HEK293 (cell line): Measurements from ENCODE around the gene DACT2.

Experiments
- CTCF ChIA-PET: fragments of 350-600 bp; formaldehyde crosslinking; extraction: SDS; loops from one replicate; lab custom pipeline; 2021; ENCODE audit warnings: antibody characterized with exemption; lab: Yijun Ruan, JAX
- POLR2A ChIA-PET: fragments of 300-600 bp; formaldehyde crosslinking; extraction: SDS; loops from one replicate; lab custom pipeline; 2020; ENCODE audit warnings: antibody characterized with exemption, inconsistent platforms; lab: Yijun Ruan, JAX
- H3K27ac ChIP-seq: fragments of 200-500 bp; sonication (Bioruptor generic); 2 replicates; pipeline ENCODE4 v1.5.1; 2014; ENCODE audit warnings: low read depth, low read length, control low read depth, inconsistent platforms; ENCODE audit errors: extremely low read depth
- H3K36me3 ChIP-seq, 2 experiments: fragments of 200-500 bp in 1 of 2; sonication (Bioruptor generic) in 1 of 2; 1 replicate in 1 of 2; 2 replicates in 1 of 2; pipeline ENCODE4 v1.5.1; 2014 to 2017; ENCODE audit warnings: inconsistent platforms in 2 of 2, low read length in 2 of 2; ENCODE audit not compliant: control insufficient read depth in 2 of 2, insufficient read depth in 1 of 2
- H3K4me1 ChIP-seq: fragments of 200-500 bp; sonication (Bioruptor generic); 2 replicates; pipeline ENCODE4 v1.5.1; 2014; ENCODE audit warnings: mild to moderate bottlenecking, low read length, inconsistent platforms; ENCODE audit not compliant: control insufficient read depth, insufficient read depth
- H3K4me3 ChIP-seq: 2 replicates; pipeline ENCODE4 v1.5.1; 2011; ENCODE audit warnings: low read depth, mild to moderate bottlenecking, control low read depth, low read length, moderate library complexity
- H3K9me3 ChIP-seq: fragments of 200-500 bp; sonication (Bioruptor generic); 2 replicates; pipeline ENCODE4 v1.5.1; 2014; ENCODE audit warnings: low read depth, low read length, inconsistent platforms; ENCODE audit not compliant: control insufficient read depth, insufficient read depth
- GFI1B ChIP-seq: fragments of 450-650 bp; formaldehyde crosslinking; IDR thresholded peaks from 2 replicates; pipeline ENCODE4 v1.5.1; 2016; ENCODE audit warnings: missing biosample characterization, missing genetic modification characterization
- KLF9 ChIP-seq: fragments of 450-650 bp; formaldehyde crosslinking; IDR thresholded peaks from 2 replicates; pipeline ENCODE4 v1.5.1; 2016; ENCODE audit warnings: missing biosample characterization, missing genetic modification characterization, low read depth
- REPIN1 ChIP-seq: fragments of 450-650 bp; formaldehyde crosslinking; IDR thresholded peaks from 2 replicates; pipeline ENCODE4 v1.5.1; 2017; ENCODE audit warnings: missing biosample characterization, missing genetic modification characterization, low read depth
- ZBTB1 ChIP-seq: fragments of 450-650 bp; formaldehyde crosslinking; IDR thresholded peaks from 2 replicates; pipeline ENCODE4 v1.5.1; 2016; ENCODE audit warnings: missing biosample characterization, missing genetic modification characterization
- ZBTB21 ChIP-seq: fragments of 450-650 bp; formaldehyde crosslinking; IDR thresholded peaks from 2 replicates; pipeline ENCODE4 v1.5.1; 2017; ENCODE audit warnings: missing biosample characterization, missing genetic modification characterization
- ZNF169 ChIP-seq: fragments of 450-650 bp; formaldehyde crosslinking; IDR thresholded peaks from 2 replicates; pipeline ENCODE4 v1.5.1; 2016; ENCODE audit warnings: missing biosample characterization, missing genetic modification characterization
- ZNF175 ChIP-seq: fragments of 450-650 bp; formaldehyde crosslinking; IDR thresholded peaks from 2 replicates; pipeline ENCODE4 v1.5.1; 2016; ENCODE audit warnings: missing biosample characterization, missing genetic modification characterization
- ZNF221 ChIP-seq: fragments of 450-650 bp; formaldehyde crosslinking; IDR thresholded peaks from 2 replicates; pipeline ENCODE4 v1.5.1; 2017; ENCODE audit warnings: missing biosample characterization, missing genetic modification characterization, borderline replicate concordance
- ZNF433 ChIP-seq: fragments of 450-650 bp; formaldehyde crosslinking; IDR thresholded peaks from 2 replicates; pipeline ENCODE4 v1.5.1; 2016; ENCODE audit warnings: missing biosample characterization, missing genetic modification characterization, low read depth
- ZNF473 ChIP-seq: fragments of 450-650 bp; formaldehyde crosslinking; IDR thresholded peaks from 2 replicates; pipeline ENCODE4 v1.5.1; 2017; ENCODE audit warnings: missing biosample characterization, missing genetic modification characterization
- ZNF560 ChIP-seq: fragments of 450-650 bp; formaldehyde crosslinking; IDR thresholded peaks from 2 replicates; pipeline ENCODE4 v1.5.1; 2017; ENCODE audit warnings: missing biosample characterization, missing genetic modification characterization, borderline replicate concordance
- ZNF585B ChIP-seq: fragments of 450-650 bp; formaldehyde crosslinking; IDR thresholded peaks from 2 replicates; pipeline ENCODE4 v1.5.1; 2016; ENCODE audit warnings: missing biosample characterization, missing genetic modification characterization
- ZNF600 ChIP-seq: fragments of 450-650 bp; formaldehyde crosslinking; IDR thresholded peaks from 2 replicates; pipeline ENCODE4 v1.5.1; 2016; ENCODE audit warnings: missing biosample characterization, missing genetic modification characterization
- TF ChIP-seq, protein P1 (sequence below): fragments of 450-650 bp; formaldehyde crosslinking; IDR thresholded peaks from 2 replicates; pipeline ENCODE4 v1.5.1; 2016; ENCODE audit warnings: missing biosample characterization, missing genetic modification characterization
- TF ChIP-seq, protein P2 (sequence below): fragments of 450-650 bp; formaldehyde crosslinking; IDR thresholded peaks from 2 replicates; pipeline ENCODE4 v1.5.1; 2017; ENCODE audit warnings: missing biosample characterization, missing genetic modification characterization
- TF ChIP-seq, protein P3 (sequence below): fragments of 450-650 bp; formaldehyde crosslinking; IDR thresholded peaks from 2 replicates; pipeline ENCODE4 v1.5.1; 2016; ENCODE audit warnings: missing biosample characterization, missing genetic modification characterization
- TF ChIP-seq, protein P4 (sequence below): fragments of 450-650 bp; formaldehyde crosslinking; IDR thresholded peaks from 2 replicates; pipeline ENCODE4 v1.5.1; 2016; ENCODE audit warnings: missing biosample characterization, missing genetic modification characterization

Gene DACT2, protein sequence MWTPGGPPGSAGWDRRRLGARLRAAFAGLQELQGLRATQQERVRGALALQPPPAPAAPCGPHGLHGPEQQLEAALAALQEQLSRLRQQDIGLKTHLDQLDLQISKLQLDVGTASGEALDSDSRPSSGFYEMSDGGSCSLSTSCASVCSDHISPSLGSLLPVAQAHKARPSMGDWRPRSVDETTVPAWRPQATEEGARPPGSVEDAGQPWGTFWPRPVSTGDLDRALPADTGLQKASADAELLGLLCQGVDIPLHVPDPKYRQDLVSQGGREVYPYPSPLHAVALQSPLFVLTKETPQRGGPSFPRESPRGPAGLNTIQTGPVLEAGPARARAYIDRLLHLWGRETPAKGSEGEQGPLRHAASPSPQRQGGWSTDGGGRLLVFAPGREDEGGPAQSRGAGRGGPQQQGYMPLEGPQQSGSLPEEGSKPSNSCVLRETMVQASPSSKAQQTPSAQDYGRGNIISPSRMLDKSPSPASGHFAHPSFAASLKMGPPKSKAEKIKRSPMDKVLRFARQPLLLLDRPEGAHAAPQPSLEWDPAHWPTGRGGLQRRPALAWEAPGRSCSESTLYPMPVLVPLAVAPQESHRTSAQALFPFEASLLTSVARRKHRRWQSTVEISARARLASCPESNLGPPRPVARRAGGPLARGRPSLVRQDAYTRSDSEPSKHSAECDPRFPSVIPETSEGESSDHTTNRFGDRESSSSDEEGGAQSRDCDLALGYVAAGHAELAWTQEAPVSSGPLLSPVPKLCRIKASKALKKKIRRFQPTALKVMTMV

DNA sequence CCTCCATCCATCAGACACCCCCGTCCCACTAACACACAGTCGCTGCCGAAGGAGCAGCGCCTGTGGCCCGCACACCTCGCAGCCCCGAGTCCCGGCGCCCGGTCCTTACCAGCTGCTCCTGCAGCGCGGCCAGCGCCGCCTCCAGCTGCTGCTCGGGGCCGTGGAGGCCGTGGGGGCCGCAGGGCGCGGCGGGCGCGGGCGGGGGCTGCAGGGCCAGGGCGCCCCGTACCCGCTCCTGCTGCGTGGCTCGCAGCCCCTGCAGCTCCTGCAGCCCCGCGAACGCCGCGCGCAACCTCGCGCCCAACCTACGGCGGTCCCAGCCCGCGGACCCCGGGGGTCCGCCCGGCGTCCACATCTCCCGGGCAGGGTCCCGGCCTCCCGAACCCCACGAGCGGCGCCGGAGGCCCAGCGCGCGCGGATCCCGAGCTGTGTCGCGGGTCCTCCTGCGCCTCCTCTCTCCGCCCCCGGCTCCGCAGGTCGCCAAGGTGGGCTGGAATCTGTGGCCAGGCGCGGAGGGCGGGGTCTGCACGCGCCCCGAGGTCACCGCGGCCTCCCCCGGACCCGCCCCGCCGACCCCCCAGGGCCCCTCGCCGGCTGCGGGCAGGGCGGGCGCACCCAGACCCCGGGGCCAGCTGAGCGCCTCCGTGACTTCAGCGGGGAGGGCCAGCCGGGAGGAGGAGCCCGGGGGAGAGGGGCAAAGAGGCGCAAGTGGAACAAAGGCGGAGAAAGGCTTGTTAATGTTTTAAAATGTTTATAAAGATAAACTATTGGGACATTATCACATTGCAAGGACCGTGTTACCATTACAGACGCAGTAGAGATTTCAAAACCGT is at the start of gene DACT2:
TSS of gene DACT2 (minus strand) at position 499 of the 833 bp plus-strand sequence. CDS start at position 355, 144 bp downstream.
- peaks cover 4% of the 10 kb centered on the region; the same call in 1 of the 2 replicates for H3K4me1 ChIP-seq
- POLR2A ChIA-PET: no interaction called here
- no peaks in the 10 kb centered on the region; the same call in 1 of the 2 replicates for H3K9me3 ChIP-seq

DNA sequence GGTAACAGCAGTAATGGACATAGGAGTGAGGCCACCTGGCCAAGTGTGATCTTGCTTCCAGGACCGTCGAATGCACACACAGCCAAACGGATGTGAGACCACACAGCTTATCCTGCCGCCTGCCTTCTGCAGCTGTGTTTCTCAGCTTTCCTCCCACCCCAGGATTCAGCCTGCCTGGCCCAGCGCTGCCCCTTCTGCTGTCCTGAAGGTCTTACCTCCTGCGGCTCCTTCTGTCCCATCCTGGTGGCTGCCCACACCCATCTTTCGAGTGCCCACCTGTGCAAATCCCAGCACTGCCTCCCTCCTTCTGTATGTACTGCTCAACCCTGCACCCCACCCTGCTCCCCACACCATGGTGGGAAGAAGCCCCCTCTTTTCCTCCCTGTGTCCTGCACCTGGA is 49.4 kb upstream of the DACT2 start:
- H3K36me3 ChIP-seq: no peaks in the 10 kb centered on the region
- no peaks in the 10 kb centered on the region for H3K9me3 ChIP-seq
- TF ChIP-seq ZNF473 (tag by site-specific recombination): no peak
- no peak for TF ChIP-seq GFI1B (tag by site-specific recombination)
- no peak for TF ChIP-seq REPIN1 (tag by site-specific recombination)
- no peak for TF ChIP-seq ZNF585B (tag by site-specific recombination)
- TF ChIP-seq ZBTB1 (tag by site-specific recombination): no peak
- no peak for TF ChIP-seq ZBTB21 (tag by site-specific recombination)
- TF ChIP-seq ZNF560 (tag by site-specific recombination): no peak
- no peak for TF ChIP-seq ZNF169 (tag by site-specific recombination)
- TF ChIP-seq, protein P1, sequence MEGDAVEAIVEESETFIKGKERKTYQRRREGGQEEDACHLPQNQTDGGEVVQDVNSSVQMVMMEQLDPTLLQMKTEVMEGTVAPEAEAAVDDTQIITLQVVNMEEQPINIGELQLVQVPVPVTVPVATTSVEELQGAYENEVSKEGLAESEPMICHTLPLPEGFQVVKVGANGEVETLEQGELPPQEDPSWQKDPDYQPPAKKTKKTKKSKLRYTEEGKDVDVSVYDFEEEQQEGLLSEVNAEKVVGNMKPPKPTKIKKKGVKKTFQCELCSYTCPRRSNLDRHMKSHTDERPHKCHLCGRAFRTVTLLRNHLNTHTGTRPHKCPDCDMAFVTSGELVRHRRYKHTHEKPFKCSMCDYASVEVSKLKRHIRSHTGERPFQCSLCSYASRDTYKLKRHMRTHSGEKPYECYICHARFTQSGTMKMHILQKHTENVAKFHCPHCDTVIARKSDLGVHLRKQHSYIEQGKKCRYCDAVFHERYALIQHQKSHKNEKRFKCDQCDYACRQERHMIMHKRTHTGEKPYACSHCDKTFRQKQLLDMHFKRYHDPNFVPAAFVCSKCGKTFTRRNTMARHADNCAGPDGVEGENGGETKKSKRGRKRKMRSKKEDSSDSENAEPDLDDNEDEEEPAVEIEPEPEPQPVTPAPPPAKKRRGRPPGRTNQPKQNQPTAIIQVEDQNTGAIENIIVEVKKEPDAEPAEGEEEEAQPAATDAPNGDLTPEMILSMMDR (tag by site-specific recombination): no peak
- no peak for TF ChIP-seq ZNF600 (tag by site-specific recombination)
- TF ChIP-seq, protein P2, sequence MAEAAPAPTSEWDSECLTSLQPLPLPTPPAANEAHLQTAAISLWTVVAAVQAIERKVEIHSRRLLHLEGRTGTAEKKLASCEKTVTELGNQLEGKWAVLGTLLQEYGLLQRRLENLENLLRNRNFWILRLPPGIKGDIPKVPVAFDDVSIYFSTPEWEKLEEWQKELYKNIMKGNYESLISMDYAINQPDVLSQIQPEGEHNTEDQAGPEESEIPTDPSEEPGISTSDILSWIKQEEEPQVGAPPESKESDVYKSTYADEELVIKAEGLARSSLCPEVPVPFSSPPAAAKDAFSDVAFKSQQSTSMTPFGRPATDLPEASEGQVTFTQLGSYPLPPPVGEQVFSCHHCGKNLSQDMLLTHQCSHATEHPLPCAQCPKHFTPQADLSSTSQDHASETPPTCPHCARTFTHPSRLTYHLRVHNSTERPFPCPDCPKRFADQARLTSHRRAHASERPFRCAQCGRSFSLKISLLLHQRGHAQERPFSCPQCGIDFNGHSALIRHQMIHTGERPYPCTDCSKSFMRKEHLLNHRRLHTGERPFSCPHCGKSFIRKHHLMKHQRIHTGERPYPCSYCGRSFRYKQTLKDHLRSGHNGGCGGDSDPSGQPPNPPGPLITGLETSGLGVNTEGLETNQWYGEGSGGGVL: no peak
- TF ChIP-seq ZNF175 (tag by site-specific recombination): no peak
- TF ChIP-seq, protein P3, sequence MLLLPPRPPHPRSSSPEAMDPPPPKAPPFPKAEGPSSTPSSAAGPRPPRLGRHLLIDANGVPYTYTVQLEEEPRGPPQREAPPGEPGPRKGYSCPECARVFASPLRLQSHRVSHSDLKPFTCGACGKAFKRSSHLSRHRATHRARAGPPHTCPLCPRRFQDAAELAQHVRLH (tag by site-specific recombination): no peak
- TF ChIP-seq, protein P4, sequence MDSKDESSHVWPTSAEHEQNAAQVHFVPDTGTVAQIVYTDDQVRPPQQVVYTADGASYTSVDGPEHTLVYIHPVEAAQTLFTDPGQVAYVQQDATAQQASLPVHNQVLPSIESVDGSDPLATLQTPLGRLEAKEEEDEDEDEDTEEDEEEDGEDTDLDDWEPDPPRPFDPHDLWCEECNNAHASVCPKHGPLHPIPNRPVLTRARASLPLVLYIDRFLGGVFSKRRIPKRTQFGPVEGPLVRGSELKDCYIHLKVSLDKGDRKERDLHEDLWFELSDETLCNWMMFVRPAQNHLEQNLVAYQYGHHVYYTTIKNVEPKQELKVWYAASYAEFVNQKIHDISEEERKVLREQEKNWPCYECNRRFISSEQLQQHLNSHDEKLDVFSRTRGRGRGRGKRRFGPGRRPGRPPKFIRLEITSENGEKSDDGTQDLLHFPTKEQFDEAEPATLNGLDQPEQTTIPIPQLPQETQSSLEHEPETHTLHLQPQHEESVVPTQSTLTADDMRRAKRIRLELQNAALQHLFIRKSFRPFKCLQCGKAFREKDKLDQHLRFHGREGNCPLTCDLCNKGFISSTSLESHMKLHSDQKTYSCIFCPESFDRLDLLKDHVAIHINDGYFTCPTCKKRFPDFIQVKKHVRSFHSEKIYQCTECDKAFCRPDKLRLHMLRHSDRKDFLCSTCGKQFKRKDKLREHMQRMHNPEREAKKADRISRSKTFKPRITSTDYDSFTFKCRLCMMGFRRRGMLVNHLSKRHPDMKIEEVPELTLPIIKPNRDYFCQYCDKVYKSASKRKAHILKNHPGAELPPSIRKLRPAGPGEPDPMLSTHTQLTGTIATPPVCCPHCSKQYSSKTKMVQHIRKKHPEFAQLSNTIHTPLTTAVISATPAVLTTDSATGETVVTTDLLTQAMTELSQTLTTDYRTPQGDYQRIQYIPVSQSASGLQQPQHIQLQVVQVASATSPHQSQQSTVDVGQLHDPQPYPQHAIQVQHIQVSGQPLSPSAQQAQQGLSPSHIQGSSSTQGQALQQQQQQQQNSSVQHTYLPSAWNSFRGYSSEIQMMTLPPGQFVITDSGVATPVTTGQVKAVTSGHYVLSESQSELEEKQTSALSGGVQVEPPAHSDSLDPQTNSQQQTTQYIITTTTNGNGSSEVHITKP (tag by site-specific recombination): no peak
- TF ChIP-seq ZNF433 (tag by site-specific recombination): no peak
- TF ChIP-seq, all 188 proteins: peak for 0
- no peaks in the 10 kb centered on the region for H3K4me1 ChIP-seq
- POLR2A ChIA-PET: no interaction called here
- no peak overlapping the region for H3K4me3 ChIP-seq
- CTCF ChIA-PET: interaction anchor here (0.6 to 4.9 kb wide), 14 partner anchors 9 to 523 kb away, joined by 3 to 45 read pairs (median 3); no protein-coding TSS in a partner anchor
- no peak overlapping the region for H3K27ac ChIP-seq

More for the DNA sequence above, at the start of gene DACT2:
- no peak within 1 kb of the TSS; the same call in 1 of the 2 replicates for H3K27ac ChIP-seq
- CTCF ChIA-PET: interaction anchor here (2.1 kb wide), 1 partner anchor 13 kb away, joined by 8 read pairs; no protein-coding TSS in a partner anchor
- TF ChIP-seq ZNF221 (tag by site-specific recombination): no peak
- TF ChIP-seq KLF9 (tag by site-specific recombination): no peak
- TF ChIP-seq, all 188 proteins: peak for 0
- Histone ChIP-seq H3K4me3 (peak within 1 kb of the TSS; percentile 38), H3K36me3 (no peaks in the 10 kb centered on the region)
